ENCODE data around the gene EML5. TPM values are rescaled to one million over a fixed set of nuclear protein-coding genes. Genes with fewer than 3 reads are reported as not detected.

EML5 gene
- total RNA-seq, 1 experiment from 2014 or later: 0.85 TPM

DNA sequence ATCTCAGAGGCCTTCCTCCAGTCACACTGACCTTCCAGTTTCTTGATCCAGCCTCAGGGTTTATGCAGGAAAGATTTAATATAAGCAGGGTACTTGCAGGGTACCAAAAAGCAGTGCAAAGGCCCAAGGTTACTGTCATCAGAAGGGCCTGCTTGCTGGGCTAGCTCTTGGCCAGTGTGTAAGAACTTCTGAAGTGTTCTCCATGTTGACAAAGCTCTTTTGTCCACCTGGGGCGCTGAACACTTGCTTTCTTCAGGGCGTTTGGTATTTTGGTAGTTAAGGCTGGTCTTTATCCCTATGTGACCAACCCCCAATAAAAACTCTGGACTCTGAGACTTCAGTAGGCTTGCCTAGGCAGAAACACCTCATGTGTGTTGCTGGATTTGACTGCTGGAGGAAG, 160.2 kb downstream of the EML5 start (continued):
- TF ChIP-seq, protein P1, sequence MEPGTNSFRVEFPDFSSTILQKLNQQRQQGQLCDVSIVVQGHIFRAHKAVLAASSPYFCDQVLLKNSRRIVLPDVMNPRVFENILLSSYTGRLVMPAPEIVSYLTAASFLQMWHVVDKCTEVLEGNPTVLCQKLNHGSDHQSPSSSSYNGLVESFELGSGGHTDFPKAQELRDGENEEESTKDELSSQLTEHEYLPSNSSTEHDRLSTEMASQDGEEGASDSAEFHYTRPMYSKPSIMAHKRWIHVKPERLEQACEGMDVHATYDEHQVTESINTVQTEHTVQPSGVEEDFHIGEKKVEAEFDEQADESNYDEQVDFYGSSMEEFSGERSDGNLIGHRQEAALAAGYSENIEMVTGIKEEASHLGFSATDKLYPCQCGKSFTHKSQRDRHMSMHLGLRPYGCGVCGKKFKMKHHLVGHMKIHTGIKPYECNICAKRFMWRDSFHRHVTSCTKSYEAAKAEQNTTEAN (CRISPR knock-in tag; IDR thresholded peaks at IDR 0.05): no peak
- TF ChIP-seq ZNF425 (CRISPR knock-in tag; conservative IDR thresholded peaks at IDR 0.05) (no peak), CREB1 (CRISPR knock-in tag; IDR thresholded peaks at IDR 0.05) (no peak), FOXJ3 (CRISPR knock-in tag; IDR thresholded peaks at IDR 0.05; ENCODE audit: borderline replicate concordance) (no peak), ZNF281 (CRISPR knock-in tag; IDR thresholded peaks at IDR 0.05) (no peak), ETV6 (CRISPR knock-in tag; IDR thresholded peaks at IDR 0.05) (no peak), ZNF121 (CRISPR knock-in tag; IDR thresholded peaks at IDR 0.05) (no peak), ZNF232 (CRISPR knock-in tag; IDR thresholded peaks at IDR 0.05) (no peak), TP53 (CRISPR knock-in tag; IDR thresholded peaks at IDR 0.05) (no peak), E2F5 (CRISPR knock-in tag; IDR thresholded peaks at IDR 0.05) (no peak)
- TF ChIP-seq, protein P2, sequence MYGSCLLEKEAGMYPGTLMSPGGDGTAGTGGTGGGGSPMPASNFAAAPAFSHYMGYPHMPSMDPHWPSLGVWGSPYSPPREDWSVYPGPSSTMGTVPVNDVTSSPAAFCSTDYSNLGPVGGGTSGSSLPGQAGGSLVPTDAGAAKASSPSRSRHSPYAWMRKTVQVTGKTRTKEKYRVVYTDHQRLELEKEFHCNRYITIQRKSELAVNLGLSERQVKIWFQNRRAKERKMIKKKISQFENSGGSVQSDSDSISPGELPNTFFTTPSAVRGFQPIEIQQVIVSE (CRISPR knock-in tag; IDR thresholded peaks at IDR 0.05; ENCODE audit: borderline replicate concordance): no peak

GRCh38 chr14:88631091-88631490, 161.7 kb downstream of the EML5 start:
- Mint-ChIP-seq H3K4me1 (no peaks in the 10 kb centered on the region; the same call in 1 of the 2 replicates), H3K27ac (no peak overlapping the region), H3K27me3 (ENCODE audit: low read depth) (no peaks in the 10 kb centered on the region), H3K36me3 (no peaks in the 10 kb centered on the region), H3K4me3 (no peak overlapping the region), H3K9me3 (no peaks in the 10 kb centered on the region)
- no peak for DNase-seq (ENCODE audit: low spot score)
- ATAC-seq: no peak
- CTCF ChIA-PET: no interaction called here
- TF ChIP-seq, protein P3, sequence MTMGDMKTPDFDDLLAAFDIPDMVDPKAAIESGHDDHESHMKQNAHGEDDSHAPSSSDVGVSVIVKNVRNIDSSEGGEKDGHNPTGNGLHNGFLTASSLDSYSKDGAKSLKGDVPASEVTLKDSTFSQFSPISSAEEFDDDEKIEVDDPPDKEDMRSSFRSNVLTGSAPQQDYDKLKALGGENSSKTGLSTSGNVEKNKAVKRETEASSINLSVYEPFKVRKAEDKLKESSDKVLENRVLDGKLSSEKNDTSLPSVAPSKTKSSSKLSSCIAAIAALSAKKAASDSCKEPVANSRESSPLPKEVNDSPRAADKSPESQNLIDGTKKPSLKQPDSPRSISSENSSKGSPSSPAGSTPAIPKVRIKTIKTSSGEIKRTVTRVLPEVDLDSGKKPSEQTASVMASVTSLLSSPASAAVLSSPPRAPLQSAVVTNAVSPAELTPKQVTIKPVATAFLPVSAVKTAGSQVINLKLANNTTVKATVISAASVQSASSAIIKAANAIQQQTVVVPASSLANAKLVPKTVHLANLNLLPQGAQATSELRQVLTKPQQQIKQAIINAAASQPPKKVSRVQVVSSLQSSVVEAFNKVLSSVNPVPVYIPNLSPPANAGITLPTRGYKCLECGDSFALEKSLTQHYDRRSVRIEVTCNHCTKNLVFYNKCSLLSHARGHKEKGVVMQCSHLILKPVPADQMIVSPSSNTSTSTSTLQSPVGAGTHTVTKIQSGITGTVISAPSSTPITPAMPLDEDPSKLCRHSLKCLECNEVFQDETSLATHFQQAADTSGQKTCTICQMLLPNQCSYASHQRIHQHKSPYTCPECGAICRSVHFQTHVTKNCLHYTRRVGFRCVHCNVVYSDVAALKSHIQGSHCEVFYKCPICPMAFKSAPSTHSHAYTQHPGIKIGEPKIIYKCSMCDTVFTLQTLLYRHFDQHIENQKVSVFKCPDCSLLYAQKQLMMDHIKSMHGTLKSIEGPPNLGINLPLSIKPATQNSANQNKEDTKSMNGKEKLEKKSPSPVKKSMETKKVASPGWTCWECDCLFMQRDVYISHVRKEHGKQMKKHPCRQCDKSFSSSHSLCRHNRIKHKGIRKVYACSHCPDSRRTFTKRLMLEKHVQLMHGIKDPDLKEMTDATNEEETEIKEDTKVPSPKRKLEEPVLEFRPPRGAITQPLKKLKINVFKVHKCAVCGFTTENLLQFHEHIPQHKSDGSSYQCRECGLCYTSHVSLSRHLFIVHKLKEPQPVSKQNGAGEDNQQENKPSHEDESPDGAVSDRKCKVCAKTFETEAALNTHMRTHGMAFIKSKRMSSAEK (CRISPR knock-in tag; IDR thresholded peaks at IDR 0.05; ENCODE audit: borderline replicate concordance): no peak
- POLR2A ChIA-PET: no interaction called here
